HG02970 (cell line): ENCODE measurements around the gene TOX4.

Experiments
- ATAC-seq: cut with Tn5 transposase; IDR thresholded peaks from one replicate; pipeline ENCODE4 v1.9.1; 2021; ENCODE audit warnings: mild to moderate bottlenecking, moderate library complexity, moderate number of reproducible peaks; ENCODE audit not compliant: unreplicated experiment, low FRiP score

TOX4 gene

DNA sequence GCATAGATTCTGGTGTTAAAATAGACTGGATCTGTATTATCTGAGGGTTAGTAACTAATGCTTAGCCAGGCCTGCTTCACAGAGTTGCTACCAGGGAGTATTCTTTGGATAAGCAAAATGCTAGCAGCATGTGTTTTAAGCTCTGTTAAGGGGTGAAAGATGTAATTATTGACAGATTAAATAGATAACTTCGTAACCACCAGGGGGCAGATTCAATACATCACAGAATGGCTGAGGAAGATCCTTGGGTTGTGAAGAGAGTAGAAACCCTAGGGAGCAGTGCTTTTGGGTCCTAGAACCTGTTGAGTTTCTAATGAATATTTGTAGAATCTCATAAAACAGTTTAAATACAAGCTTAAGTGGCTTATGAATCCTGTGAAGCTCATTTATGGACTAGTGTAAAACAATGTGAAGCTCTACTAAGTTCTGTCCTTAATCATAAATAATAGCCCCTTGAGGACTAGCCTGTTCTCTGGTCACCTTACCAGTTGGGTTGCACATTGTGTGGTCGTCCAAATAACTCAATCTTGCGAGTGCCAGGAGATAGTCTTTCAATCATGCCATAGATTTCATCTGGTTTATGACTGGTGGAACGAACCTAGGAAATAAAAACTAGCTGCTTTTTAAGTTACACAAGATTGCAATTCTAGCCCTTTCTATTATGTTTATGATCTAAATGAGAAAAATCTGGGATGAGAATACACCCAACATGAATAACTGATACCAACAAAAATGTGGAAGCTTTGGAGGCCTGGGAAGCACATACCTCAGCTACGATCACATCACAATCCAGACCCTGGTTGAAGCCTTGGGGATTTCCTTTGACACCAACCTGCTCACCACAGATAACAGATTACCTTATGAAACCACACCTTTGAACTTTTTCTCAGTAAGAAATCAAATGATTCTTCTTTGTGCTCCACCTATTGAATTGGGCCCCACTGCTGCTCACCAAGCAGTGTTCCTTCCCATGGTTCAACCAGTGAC is 21.8 kb downstream of the TOX4 start:
- ATAC-seq: no peak

DNA sequence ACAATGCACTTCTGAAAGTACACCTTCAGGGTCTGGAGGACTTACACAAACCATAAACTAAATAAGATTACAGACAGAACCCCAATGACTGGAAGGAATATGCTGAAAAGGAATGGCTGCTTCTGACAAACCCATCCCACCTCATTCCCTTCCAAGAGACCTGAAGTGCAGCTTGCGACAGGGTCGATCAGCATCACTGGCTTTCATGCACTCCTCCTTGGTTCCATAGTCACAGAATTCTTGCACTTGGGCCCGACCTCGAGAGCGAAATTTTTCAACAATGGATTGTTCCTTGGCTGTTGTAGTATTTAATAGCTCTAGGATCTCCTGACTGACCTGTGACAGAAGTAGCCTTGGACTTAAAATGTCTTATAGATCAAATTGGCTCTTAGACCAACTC is 24.6 kb downstream of the TOX4 start:
- no peak for ATAC-seq

DNA sequence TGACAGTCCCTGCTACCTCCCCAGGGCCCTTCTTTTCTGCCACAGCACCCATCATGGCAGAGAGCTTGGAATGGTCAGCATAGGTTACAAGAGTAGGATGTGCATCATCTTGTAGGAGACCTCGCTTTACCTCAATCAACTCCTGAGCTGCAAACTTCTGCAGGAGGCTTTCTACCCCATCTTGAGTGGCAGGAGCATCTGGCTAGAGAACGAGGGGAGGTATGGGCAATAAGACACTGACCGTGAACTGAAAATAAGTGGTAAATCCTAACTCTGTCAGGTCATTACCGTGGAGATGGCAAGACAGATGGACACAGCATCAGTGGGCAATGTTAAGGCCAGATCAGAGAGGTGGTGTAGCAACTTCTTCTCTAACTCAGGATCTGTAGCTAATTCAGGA is 26.4 kb downstream of the TOX4 start:
- no peak for ATAC-seq

DNA sequence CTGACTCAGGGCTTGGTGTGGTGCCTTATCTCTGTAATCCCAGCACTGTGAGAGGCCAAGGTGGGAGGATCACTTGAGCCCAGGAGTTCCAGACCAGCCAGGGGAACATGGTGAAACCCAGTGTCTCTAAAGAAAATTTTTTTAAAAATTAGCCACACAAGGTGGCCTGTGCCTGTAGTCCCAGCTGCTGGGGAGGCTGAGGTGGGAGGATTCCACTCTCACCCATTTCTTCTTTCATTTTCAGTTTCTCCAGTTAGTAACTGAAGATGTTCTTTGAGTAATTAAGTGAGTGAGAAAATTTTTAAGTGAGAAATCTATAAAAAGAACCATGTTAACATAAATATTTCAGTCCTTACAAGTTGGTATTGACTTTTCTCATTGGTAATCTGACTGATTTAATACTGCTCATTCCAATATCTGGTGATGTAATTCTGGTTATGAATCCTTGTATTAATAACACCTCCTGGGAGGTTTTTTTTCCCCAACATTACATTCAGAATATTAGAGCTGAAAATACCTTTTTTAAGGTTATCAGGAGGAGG is 28.1 kb downstream of the TOX4 start:
- ATAC-seq: no peak

DNA sequence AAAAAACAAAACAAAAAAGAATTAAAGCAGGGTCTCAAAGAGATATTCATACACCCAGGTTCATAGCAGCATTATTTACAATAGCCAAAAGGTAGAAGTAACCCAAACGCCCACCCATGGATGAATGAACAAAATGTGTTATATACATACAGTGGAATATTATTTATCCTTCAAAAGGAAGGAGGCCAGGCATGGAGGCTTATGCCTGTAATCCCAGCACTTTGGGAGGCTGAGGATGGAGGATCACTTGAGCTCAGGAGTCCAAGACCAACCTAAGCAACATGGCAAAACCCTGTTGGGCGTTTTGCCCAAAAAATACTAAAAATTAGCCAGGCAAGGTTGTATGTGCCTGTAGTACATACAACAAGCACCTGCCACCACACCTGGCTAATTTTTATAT is 29.6 kb downstream of the TOX4 start:
- no peak for ATAC-seq

DNA sequence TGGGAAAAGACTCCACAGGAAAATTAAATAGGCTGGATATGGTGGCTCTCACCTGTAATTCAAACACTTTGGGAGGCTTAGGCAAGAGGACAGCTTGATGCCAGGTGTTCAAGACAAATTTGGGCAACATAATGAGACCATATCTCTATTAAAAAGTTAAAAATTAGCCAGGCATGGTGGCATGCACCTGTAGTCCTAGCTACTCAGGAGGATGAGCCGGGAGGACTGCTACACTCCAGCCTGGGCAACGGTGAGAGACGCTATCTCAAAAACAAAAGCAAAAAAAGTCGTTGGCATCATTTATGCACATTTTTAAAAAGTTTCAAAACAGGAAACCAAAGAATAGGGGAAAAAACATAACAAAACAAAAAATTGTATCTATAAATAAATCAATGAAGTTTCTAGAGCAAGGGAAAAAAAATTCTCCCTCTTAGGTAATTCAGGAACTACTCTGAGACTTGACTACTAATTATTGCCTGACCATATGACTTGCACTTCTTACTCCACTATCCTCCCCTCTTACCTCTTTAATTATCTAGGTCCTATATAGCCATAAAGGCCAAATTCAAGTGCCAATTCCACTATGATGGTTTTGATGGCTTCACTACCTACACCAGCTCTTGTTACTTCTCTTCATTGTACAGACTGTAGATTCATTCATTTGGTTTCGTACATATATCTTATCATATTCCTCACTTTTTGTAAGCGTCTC is 32.6 kb downstream of the TOX4 start:
- ATAC-seq: no peak

DNA sequence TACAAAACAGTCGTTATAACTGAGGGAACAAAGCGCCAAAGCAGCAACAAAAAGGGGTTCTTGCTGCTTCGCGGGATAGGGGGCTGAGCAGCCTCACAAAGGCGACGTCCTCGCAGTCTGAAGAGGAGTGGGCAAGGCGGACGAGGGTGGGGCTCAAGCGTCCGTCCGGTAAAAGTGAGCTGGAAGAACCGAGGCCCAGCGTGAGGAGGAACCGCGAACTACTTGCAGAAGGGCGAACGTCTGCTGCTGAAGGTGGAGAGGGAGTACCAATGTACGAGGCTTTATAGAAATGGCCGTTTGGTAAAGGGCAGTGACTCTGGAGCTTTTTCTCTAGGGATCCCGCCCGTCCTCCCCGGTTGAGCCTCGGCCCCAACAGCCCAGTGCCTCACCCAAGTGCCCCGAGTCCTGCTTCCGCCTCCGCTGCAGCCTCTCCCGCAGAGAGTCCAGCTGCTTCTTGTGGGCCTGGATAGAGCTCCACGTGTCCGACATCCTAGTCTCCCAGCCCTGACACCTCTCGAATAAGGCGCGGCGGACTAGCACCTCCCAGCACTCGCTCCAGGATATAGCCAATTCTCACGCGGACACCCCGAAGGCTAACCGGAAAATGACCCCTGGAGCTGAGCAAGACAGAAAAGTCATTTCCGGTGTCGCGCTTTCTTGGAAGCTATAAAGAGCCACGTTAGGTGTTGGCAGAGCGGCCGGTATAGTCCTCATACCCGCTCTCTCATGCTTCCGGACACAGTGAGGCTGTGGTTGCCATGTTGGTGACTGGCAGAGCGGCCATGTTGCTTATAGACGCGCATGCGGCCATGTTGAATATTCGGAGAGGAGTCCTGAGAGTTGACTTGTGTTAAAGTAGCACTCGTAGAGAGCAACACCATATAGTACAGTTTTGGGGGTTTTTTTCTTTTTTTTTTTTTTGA is 34.0 kb downstream of the TOX4 start, which contains the start of gene METTL3:
Gene METTL3, minus strand, starts transcription at position 606 of the 923 bp plus-strand sequence. Its CDS starts 117 bp downstream, at position 489.
- peak; percentile 96 for ATAC-seq

DNA sequence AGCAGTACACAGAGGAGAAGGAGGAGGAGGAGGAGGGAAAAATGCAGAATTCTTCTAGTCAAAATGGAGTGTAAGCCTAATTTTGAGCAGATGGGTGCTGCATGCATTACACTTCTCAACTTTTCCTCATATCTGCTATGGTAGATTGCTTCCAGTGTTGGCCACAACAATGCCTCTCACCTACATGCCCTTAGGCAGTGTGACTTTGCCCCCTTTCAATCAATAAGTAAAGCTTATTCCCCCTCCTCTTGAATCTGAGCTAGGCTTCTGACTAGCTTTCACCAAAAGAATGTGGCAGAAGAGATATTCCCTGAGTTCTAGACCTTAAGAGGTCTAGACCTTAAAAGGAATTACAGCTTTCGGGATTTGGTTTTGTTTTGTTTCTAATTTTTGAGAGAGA is 37.3 kb downstream of the TOX4 start:
- ATAC-seq: no peak

DNA sequence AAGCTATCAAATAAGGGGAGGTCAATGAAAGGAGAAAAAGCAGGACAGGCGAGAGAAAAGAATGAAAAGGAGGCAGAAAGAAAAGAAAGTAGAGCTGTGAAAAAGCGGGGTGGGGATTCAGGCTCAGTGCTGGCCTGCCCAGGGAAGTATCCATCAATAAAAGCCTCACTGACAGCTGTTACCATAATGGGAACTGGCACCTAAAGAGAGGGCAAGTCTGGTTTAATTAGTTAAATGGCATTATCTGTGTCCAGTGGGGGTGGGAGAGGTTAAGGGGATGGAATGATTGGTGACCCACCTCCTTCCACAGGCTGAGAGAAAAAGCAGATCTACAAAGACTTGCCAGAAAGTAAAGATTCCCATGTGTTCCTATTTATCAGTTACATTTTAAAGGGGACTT is 41.7 kb downstream of the TOX4 start:
- no peak for ATAC-seq

DNA sequence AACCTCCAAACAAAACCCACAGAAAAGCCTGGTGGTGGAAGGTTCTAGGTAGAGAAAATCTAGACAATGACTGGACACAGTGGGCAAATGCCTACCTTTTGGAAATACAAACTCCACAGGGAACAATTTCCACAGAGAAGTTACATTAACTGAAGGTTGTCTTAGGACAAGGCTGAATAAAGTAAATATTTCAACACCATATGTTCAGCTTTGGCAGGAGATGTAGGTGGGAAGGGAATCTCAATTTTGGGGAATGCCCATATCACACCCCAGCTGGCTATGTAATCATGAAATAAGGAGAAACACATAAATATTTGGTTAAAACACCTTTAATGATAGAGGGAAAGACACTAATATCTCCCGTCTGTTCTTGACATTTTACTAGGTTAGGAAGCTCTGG is 43.8 kb downstream of the TOX4 start:
- no peak for ATAC-seq

DNA sequence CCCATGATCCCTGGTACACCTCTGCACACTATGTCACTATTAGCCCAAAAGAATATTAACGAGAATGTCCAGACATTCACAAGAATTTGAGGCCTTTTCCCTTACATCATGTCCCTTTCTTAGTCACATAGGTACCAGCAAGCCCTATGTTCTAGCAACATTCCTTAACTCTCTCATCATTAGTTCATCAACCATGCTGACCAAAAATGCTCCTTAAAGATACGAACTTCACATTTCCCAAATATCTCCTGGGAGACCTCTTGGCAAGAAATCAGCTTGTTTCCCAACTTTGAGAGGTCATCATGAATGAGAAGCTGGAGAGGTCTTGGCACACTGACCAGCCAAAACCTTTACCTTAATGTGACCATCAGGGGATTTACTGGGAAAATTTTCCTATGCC is 44.5 kb downstream of the TOX4 start:
- no peak for ATAC-seq

DNA sequence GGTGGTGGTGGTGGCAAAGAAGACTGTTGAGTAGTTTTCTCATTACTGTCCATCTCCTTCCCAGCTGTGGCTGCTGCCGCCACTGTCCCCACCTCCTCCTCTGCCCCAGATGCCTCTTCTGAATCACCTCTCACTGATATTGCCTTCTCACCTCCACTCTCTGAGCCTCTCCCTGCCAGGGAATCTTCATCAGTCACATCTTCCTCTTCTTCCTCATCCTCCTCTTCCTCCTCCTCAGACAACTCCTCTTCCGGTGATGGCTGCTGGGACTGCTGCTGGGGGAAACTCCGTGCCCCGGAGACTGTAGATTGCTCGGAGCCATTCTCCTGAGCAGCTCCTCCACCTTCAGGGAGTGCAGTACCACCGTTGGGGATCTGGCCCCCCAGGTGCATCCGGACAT is 46.2 kb downstream of the TOX4 start:
- ATAC-seq: no peak

DNA sequence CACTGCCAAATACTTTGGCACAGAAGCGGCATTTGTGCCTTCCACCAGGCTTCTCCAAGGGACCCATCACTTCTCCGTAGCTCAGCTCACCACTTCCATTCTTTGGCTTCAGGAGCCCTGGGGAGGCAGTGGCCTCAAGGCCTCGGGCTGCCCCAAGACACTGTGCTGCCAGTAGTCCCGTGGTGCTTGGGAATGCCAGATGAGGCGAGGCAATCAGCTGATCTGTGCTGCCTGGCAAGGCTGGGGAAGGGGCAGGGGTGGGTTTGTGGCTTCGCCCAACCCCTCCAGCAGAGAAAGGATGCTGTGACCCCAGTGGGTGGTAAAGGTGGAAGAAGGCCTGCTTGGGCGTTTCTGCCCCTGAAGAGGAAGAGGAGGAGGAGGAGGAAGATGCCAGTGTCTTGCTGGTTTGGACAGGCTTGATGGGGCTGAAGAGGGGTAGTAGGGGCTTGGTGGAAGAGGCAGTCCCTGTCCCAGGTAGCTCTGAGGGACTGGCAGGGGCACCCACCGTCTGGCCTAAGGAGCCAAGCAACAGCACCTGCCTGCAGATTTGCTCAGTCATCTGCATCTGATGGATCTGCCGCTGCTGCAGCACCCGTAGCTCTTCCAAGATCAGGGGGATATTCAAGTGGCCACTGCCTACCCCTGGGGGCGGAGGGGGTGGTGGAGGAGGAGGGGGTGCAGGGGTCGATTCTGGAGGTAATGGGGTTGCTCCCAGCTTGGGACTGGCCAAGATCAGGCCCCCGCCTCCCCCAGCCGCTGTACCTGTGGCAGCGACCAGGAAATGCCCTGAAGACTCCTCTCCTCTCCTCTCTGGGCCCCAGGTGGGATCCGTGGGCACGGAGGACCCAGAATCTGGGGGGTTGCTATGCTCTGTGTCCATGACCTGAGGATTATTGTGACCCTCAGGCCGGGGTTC is 47.8 kb downstream of the TOX4 start:
- ATAC-seq: no peak

DNA sequence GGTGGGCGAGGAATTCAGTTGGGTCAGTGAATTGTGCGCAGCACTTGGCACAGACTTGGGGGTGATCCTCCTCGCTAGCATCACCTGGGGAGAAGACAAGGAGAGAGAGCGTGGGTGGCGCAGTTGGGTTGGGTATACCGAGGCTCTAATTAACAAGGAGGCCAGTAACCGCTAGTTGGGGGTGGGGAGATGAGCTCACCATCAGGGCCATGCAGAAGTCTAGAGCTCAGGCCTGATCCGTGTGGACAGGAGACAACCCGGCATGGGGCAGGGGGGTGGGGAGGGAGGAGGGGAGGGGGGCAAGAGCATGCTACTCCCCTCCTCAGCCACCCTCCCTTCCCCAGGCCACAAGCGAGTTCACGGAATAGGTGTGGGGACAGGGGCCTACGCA is 48.6 kb downstream of the TOX4 start:
- ATAC-seq: no peak

DNA sequence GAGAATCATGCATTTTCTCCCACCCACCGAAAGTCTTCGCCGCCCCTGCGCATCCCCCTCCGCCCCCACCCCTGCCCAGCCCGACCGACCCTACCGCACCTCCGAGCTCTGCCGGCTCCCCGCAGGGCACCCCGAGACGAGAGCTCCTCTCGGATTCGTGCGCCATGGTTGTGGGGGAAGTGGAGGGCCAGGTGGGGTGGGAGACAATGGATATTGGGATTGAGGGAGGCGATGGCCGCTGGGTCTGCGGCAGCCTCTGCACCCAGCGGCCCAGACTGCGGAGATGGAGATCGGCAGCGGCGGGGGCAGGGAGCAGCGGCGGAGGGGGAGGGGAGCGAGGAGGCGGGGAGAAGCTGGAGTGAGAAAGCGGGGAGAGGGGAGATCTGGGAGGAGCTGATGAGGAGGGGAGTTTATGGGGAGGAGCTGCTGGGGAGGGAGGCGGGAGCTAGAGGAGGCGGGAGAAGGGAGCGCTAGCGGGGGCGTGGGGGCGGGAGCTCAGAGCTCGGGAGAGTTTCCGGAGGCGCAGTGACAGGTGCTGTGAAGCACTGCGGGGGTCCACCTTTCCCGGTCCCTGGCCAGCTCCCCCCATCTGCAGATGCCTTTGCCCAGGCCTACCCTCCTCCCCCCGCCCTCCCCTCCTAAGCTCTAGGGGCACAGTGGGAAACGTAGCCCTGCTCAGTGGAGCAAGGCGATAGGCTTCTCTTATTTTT is 49.1 kb downstream of the TOX4 start, which contains the start of gene SALL2:
Gene SALL2, minus strand, starts transcription at position 385 of the 710 bp plus-strand sequence. Its CDS starts 219 bp downstream, at position 166.
- ATAC-seq: no peak

DNA sequence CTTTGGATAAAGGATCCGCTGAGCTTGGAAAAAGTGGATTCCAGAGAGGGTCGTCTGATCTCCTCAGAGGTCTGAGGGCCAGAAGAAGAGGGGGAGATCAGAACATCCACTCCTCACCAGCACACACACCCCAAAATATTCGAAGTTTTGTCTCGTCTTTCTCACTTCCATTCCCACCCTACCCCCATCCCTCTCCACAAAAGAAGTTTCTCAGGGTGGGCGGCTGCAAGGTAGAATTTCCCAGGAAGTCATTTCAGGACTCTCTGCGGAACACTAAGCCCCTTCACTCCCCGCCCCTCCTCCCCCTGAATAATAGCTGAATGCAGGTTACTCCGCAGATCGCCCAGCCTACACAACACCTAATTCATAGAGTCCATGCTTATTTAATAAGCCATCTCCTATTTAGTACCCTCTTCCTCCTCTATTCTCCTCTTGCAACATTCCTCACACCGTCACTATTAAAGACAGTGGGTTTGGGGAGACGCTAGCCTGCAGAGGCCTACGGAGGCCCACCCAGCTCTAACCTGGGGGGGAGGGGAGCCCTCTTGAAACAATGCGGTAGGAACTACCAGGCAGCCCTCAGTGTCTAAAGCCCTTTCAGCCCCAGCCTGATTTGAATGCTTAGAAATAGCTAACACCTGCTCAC is 49.8 kb downstream of the TOX4 start:
- no peak for ATAC-seq

DNA sequence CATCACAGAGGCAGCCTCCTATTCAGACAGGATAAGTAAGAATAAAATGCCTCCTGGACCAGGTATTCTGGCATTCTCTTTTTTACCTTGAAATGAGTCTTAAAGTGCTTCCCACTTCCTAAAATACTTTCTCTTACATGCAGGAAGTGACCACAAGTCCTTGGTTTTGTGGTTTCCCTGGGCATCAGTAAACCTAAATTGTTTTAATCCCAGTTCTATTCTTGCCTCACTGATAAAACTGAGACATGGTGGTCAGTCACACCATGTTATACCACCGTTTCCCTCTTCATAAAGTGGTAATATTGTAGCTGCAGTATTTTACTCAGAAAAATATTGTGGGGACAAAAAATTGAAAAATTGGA is 50.3 kb downstream of the TOX4 start:
- no peak for ATAC-seq
